GM19240 (cell line): ENCODE measurements around the gene JAM3.

Experiments used
- DNase-seq: peaks from one replicate; pipeline ENCODE4 v3.0.0; 2011; ENCODE audit warnings: low spot score; ENCODE audit not compliant: insufficient read length

JAM3 gene

GRCh38 chr11:134039726-134040385 is 29.0 kb upstream of the JAM3 start:
- no peak for DNase-seq

DNA sequence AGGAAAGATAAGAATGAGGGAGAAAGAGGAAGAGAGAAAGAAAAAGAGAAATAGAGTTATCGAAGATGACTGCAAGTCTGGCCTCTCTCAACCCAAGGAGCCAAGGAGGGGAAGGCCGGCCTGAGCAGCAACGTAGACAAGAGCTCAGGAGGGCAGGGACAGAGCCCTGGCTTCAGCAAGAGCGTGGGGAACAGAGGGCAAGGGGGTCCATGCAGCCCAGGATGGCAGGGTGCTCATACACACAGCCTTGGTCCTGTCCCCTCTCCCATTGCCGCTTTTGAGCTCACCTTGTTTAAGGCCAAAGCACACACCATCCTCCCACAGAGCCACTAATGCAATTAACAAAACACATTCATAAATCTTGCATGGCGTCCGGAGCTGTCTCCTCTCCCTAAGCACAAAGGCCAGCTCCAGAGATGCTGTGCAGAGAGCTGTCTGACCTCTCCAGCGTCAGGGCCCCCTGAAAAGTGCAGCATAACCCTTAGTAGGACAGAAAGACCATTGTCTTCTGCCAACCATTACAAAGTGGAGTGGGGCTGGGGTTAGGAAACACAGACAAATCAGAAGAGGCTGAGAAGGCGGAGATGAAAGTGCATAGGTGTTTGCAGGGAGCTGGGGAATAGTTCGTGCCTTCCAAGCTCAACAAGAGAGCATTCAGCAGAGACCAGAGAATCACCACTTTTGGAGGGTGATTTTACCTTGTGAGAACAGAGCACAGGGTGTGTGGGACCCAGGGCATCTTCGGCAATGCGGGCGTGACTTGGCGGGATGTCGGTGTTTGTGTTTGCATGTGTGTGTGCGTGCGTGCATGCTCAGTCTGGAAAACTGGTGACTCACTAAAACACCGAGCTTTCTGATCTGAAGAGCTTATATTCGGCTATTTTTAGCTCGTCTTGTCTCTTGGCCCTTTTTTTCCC is 28.2 kb upstream of the JAM3 start:
- no peak for DNase-seq

DNA sequence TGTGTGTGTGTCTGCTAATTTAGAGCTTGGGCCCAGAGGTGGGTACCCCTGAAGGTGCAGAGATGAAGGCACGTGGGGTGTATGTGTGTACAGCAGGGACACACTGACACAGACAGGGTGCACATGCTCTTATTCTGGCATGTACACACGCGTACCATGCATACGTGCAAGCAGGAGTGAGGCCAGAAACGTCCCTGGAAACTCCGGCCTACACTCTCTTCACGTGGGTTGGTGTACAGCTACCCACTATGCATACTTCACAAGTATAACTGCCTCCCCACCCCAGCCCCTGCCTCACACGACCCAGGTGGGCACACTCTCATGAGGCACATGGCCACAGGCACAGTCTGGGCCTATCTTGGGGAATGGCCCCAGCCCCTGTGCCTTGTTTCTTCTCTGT is 27.5 kb upstream of the JAM3 start:
- DNase-seq, result no peak

GRCh38 chr11:134041791-134042696 is 26.8 kb upstream of the JAM3 start:
- no peak for DNase-seq

- no peak for DNase-seq
Measured at GRCh38 chr11:134043821-134044420, 25.0 kb upstream of the JAM3 start.

GRCh38 chr11:134044514-134045284 is 24.2 kb upstream of the JAM3 start:
- DNase-seq, result no peak

- no peak for DNase-seq
Measured at GRCh38 chr11:134045799-134046635, 22.9 kb upstream of the JAM3 start.

- DNase-seq, result no peak
Measured at GRCh38 chr11:134046681-134047449, 22.0 kb upstream of the JAM3 start.

GRCh38 chr11:134047586-134047999 is 21.3 kb upstream of the JAM3 start:
- no peak for DNase-seq

GRCh38 chr11:134048028-134048427 is 20.8 kb upstream of the JAM3 start:
- DNase-seq, result no peak

DNA sequence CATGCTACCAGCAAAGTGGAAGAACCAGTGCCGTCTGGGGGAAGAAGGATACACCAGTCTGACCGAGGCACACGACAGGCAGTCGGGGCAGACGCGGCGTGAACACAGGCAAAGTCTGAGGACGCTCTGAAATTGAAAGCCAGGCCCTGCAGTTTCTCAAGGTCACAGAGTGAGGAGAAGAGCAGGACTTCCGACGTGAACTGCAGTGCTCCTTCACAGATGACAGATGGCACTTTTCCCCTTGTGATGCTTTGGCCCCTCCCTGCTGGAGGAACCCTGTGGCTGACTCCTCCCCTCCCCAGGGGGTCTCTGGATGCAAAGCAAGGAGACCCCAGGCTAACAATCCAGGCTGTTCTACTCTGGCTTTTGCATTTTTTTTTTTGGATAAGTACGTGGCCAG is 19.6 kb upstream of the JAM3 start:
- DNase-seq, result no peak

GRCh38 chr11:134050541-134051383 is 18.1 kb upstream of the JAM3 start:
- DNase-seq, result peak; percentile 74

DNA sequence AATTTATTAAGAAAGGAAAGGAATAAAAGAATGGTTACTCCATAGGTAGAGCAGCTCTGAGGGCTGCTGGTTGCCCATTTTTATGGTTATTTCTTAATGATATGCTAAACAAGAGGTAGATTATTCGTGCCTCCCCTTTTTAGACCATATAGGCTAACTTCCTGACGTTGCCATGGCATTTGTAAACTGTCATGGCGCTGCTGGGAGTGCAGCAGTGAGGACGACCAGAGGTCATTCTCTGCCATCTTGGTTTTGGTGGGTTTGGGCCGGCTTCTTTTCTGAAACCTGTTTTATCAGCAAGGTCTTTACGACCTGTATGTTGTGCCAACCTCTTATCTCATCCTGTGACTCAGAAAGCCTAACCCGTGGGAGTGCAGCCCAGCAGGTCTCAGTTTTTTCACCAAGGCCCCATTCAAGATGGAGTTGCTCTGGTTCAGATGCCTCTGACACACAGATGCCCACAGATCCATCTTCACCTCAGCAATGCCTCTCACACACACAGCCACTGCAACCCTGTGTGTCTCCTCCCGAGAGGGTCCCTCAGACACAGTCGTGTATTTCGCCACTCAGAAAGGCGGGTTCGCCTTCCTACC is 16.4 kb upstream of the JAM3 start:
- DNase-seq, result no peak

DNA sequence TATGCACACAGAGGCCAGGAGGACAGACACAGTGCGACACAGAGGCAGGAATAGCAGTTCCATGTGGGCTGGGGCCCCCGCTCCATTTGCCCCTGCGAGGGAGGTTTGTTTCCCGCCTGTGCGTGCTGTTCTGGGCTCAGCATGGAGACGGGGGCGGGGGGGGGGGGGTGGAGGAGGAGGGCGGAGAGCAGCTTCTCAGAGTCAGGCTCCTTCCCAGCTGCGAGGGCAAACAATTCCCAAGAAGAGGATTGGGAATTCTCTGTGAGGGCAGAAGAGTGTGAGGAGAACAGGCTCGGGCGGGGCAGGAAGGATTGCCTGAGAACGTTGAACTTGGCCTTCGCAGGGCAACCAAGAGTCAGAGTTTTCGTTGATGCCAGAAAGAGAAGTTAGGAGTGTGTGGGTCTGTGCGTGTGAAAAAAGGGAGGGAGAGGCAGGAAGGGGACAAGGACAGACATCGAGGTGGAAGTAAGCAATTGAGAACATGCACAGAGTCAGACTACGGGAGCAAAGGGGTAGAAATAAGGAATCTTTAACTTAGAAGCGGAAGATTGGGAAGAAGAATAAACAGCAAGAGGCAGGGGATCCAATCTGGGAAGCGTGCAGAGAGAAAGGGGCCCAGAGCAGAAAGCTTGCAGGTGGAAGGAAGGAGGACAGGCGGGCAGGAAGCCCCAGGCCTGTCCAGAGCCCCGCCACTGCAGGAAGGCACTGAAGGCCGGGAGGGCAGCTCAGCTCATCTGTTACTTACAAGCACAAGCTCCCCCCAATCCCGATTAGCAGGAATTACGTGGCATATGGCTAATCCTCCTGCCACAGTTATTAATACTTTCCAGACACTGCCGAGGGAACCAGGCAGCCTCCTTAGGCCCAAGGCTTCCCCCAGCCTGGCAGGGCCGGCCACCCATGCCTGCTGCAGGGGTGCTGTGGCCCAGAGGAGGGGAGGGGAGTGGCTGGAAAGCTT is 15.6 kb upstream of the JAM3 start:
- no peak for DNase-seq

- no peak for DNase-seq
Measured at GRCh38 chr11:134055029-134055428, 13.8 kb upstream of the JAM3 start.

DNA sequence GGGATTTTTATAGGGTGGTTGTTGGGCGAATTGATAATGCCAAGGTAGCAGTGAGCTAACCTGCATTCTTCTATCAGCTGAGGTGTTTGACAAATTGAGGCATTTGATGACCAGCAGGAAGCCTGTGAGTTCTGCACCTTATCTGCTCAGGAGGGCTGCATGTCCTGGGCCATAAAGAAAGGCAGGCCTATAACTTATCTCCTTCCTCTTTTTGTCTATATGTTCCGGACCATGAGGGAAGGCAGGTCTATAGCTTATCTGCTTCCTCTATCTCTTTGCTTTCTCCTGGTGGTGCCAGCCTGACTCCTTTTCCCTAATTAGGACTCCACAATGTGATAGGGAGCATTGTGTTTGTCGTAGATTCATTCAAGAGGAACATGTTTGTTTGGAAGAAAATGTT is 8.6 kb upstream of the JAM3 start:
- no peak for DNase-seq
